Kidney epithelial cell (primary cell): ENCODE results near the gene LPAR1. TPM values are rescaled to one million over a fixed set of nuclear protein-coding genes. Genes with fewer than 3 reads are reported as not detected.

Experiments
- DNase-seq: peaks from one replicate; pipeline ENCODE4 v3.0.0-alpha.2; 2010; ENCODE audit warnings: low read depth
- H3K27me3 ChIP-seq: 2 replicates; pipeline ENCODE4 v1.6.0; 2011; ENCODE audit warnings: low read length; ENCODE audit not compliant: control insufficient read depth, insufficient read depth
- H3K36me3 ChIP-seq: 2 replicates; pipeline ENCODE4 v1.5.1; 2011; ENCODE audit warnings: low read length; ENCODE audit not compliant: control insufficient read depth, insufficient read depth
- H3K4me3 ChIP-seq: 2 replicates; pipeline ENCODE4 v1.5.1; 2011; ENCODE audit warnings: low read depth, mild to moderate bottlenecking, control low read depth, low read length
- total RNA-seq: library from RNA; depleted of rRNA; stranded (reverse); fragments of >200 nt; gene quantifications from 2 replicates; pipeline ENCODE4 v1.2.3, GENCODE V29; 2015
- TF ChIP-seq, protein P1 (sequence below): IDR thresholded peaks from 2 replicates; pipeline ENCODE4 v1.5.1; 2011; ENCODE audit warnings: mild to moderate bottlenecking, moderate library complexity, low read length, control low read depth, inconsistent platforms; ENCODE audit not compliant: insufficient read depth, poor library complexity, severe bottlenecking

LPAR1 gene
- total RNA-seq, 1 donor from 2014 or later, result 6.4 TPM

DNA sequence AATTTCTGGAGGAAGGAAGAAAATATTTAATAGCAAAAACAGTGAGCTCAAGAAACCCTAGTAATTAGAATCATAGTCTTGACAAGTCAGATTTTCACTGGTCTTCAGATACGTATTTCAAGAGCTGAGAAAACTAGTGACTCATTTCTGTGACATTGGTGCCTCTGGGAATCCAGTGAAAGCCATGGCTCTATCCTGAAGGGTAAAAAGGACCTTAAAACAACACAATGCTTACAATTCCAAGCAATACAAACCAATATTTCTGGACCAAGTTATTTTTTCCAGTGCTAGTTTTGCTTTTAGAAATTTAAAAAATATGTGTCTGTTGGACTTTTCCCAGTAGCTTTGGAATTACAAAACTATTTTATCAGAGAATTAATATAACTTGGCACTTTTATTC is 140.3 kb downstream of the LPAR1 start:
- H3K4me3 ChIP-seq, result no peak overlapping the region
- TF ChIP-seq, protein P1, sequence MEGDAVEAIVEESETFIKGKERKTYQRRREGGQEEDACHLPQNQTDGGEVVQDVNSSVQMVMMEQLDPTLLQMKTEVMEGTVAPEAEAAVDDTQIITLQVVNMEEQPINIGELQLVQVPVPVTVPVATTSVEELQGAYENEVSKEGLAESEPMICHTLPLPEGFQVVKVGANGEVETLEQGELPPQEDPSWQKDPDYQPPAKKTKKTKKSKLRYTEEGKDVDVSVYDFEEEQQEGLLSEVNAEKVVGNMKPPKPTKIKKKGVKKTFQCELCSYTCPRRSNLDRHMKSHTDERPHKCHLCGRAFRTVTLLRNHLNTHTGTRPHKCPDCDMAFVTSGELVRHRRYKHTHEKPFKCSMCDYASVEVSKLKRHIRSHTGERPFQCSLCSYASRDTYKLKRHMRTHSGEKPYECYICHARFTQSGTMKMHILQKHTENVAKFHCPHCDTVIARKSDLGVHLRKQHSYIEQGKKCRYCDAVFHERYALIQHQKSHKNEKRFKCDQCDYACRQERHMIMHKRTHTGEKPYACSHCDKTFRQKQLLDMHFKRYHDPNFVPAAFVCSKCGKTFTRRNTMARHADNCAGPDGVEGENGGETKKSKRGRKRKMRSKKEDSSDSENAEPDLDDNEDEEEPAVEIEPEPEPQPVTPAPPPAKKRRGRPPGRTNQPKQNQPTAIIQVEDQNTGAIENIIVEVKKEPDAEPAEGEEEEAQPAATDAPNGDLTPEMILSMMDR, result no peak
- no peaks in the 10 kb centered on the region for H3K27me3 ChIP-seq
- no peak for DNase-seq
- no peaks in the 10 kb centered on the region for H3K36me3 ChIP-seq

- DNase-seq, result no peak
- Histone ChIP-seq H3K27me3 (no peaks in the 10 kb centered on the region), H3K4me3 (no peak overlapping the region), H3K36me3 (no peaks in the 10 kb centered on the region)
- TF ChIP-seq, protein P1, result no peak
Observed at GRCh38 chr9:110895147-110895905, 142.9 kb downstream of the LPAR1 start.

GRCh38 chr9:110894731-110895130 is 143.5 kb downstream of the LPAR1 start:
- DNase-seq, result no peak
- Histone ChIP-seq H3K4me3 (no peak overlapping the region), H3K36me3 (no peaks in the 10 kb centered on the region), H3K27me3 (no peaks in the 10 kb centered on the region)
- TF ChIP-seq, protein P1, result no peak

DNA sequence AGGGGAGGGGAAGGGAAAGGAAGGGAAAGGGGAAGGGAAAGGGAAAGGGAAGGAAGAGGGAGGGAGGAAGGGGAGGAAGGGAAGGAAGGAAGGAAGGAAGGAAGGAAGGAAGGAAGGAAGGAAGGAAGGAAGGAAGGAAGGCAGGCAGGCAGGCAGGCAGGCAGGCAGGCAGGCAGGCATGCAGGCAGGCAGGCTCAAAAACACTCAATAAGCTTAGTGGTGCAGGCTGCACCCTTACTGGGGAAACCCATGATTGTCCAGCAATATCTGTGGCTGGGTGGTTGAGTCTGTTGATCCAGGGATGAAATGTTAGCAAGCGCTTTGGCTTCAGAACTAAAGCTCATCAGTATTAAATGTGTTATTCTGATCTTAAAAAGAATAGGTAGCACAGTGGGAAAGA is 145.6 kb downstream of the LPAR1 start:
- Histone ChIP-seq H3K4me3 (no peak overlapping the region), H3K27me3 (no peaks in the 10 kb centered on the region), H3K36me3 (no peaks in the 10 kb centered on the region)
- TF ChIP-seq, protein P1, result no peak
- no peak for DNase-seq

GRCh38 chr9:110891760-110892159 is 146.5 kb downstream of the LPAR1 start:
- Histone ChIP-seq H3K4me3 (no peak overlapping the region), H3K36me3 (no peaks in the 10 kb centered on the region), H3K27me3 (no peaks in the 10 kb centered on the region)
- DNase-seq, result no peak
- TF ChIP-seq, protein P1, result no peak

DNA sequence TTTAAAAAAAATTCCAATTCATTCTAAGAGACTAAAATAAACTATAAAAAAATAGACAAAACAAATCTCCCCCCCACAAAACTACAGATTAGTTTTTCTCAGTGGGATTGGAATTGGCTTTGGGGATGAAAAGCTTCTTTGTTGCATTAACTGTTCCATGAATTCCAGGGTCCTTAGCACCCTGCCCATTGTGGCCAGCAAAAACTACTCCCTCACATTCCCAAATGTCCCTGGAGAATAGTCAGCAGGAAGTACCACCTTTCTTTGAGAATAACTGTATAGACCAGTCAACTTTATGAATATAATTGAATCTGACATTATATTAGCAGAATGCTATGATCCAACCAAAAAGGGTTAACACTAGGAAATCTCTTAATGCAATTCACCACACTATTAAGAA is 147.9 kb downstream of the LPAR1 start:
- TF ChIP-seq, protein P1, result no peak
- H3K27me3 ChIP-seq, result no peaks in the 10 kb centered on the region
- H3K4me3 ChIP-seq, result no peak overlapping the region
- no peak for DNase-seq
- no peaks in the 10 kb centered on the region for H3K36me3 ChIP-seq
